CD4-positive, alpha-beta memory T cell (primary cell): ENCODE results near the gene CEACAM5. TPM values are rescaled to one million over a fixed set of nuclear protein-coding genes. Genes with fewer than 3 reads are reported as not detected.
A peak's percentile ranks its signal among the peaks of the same experiment; 100 is the strongest.
"Not testable (repeated sequence)": the region's sequence is repeated elsewhere in the genome, so short reads cannot be mapped to it uniquely, and the experiment has no call there.

Experiments used
- CTCF ChIA-PET: fragments of 350-600 bp; sonication (Branson Sonifier 250); formaldehyde crosslinking; loops from one replicate; lab custom pipeline; 2021; ENCODE audit warnings: inconsistent platforms; ENCODE audit not compliant: partially characterized antibody; lab: Charles Lee
- POLR2A ChIA-PET: fragments of 350-600 bp; sonication (Branson Sonifier 250); formaldehyde crosslinking; loops from one replicate; lab custom pipeline; 2021; ENCODE audit not compliant: partially characterized antibody; lab: Charles Lee
- DNase-seq, 5 donors: peaks; one replicate each; pipeline versions ENCODE4 v3.0.0 to v3.0.0-alpha.2; 2020 to 2022; ENCODE audit warnings: mixed read lengths in 1 of 5
- H3K27ac ChIP-seq: one replicate; pipeline ENCODE4 v1.7.0; 2013; ENCODE audit warnings: low read depth, low read length
- H3K27me3 ChIP-seq: 2 replicates; pipeline ENCODE4 v1.7.0; 2013; ENCODE audit warnings: mild to moderate bottlenecking, low read length, moderate library complexity; ENCODE audit not compliant: insufficient read depth
- H3K36me3 ChIP-seq: 2 replicates; pipeline ENCODE4 v1.7.0; 2013; ENCODE audit warnings: mild to moderate bottlenecking, low read length, moderate library complexity; ENCODE audit not compliant: insufficient read depth
- H3K4me1 ChIP-seq: 2 replicates; pipeline ENCODE4 v1.7.0; 2013; ENCODE audit warnings: mild to moderate bottlenecking, low read length, moderate library complexity; ENCODE audit not compliant: insufficient read depth
- H3K4me3 ChIP-seq, 2 donors: one replicate each; pipeline ENCODE4 v1.7.0; 2013; ENCODE audit warnings: low read length in 2 of 2, mild to moderate bottlenecking in 1 of 2
- H3K9me3 ChIP-seq, 2 donors: one replicate each; pipeline ENCODE4 v1.7.0; 2013; ENCODE audit warnings: low read length in 2 of 2, control low read depth in 1 of 2; ENCODE audit not compliant: control insufficient read depth in 1 of 2
- H3K27ac Mint-ChIP-seq, 7 donors: one replicate each; pipeline ENCODE4 v1.8.0; 2020 to 2021; ENCODE audit warnings: mixed read lengths in 7 of 7, mild to moderate bottlenecking in 6 of 7, inconsistent platforms in 3 of 7, moderate library complexity in 3 of 7
- H3K27me3 Mint-ChIP-seq, 2 donors: one replicate each; pipeline ENCODE4 v1.8.0; 2020 to 2021; ENCODE audit warnings: mixed read lengths in 2 of 2
- H3K36me3 Mint-ChIP-seq, 2 donors: one replicate each; pipeline ENCODE4 v1.8.0; 2020 to 2021; ENCODE audit warnings: mixed read lengths in 2 of 2, inconsistent platforms in 1 of 2, mild to moderate bottlenecking in 1 of 2
- H3K4me1 Mint-ChIP-seq, 4 donors: one replicate each; pipeline ENCODE4 v1.8.0; 2020 to 2021; ENCODE audit warnings: mixed read lengths in 4 of 4, mild to moderate bottlenecking in 1 of 4
- H3K4me3 Mint-ChIP-seq, 8 donors: one replicate each; pipeline ENCODE4 v1.8.0; 2020 to 2021; ENCODE audit warnings: mixed read lengths in 8 of 8, mild to moderate bottlenecking in 7 of 8, moderate library complexity in 6 of 8, inconsistent platforms in 3 of 8
- H3K9me3 Mint-ChIP-seq, 8 donors: one replicate each; pipeline ENCODE4 v1.8.0; 2020 to 2021; ENCODE audit warnings: mixed read lengths in 8 of 8, mild to moderate bottlenecking in 5 of 8, inconsistent platforms in 3 of 8, moderate library complexity in 1 of 8
- intact Hi-C: fragments of 100-400 bp; cut with micrococcal nuclease; formaldehyde crosslinking; loops from one replicate; pipeline ENCODE4 v1.15.1; 2023
- polyA plus RNA-seq, 2 donors: library from polyadenylated mRNA; unstranded; fragments of 300-500 nt; fragmentation: Illumina TruSeq; gene quantifications; one replicate each; pipeline ENCODE4 v1.2.3, GENCODE V29; 2021
- total RNA-seq, 2 experiments: library from RNA; stranded (reverse); gene quantifications; one replicate each; pipeline ENCODE4 v1.2.3, GENCODE V29; 2021

CEACAM5 gene
- total and polyA plus RNA-seq, 4 experiments from 2014 or later = not detected

GRCh38 chr19:41768105-41768504 lies 59.7 kb downstream of the CEACAM5 start:
- POLR2A ChIA-PET = not testable (repeated sequence)

GRCh38 chr19:41769608-41770007 lies 61.2 kb downstream of the CEACAM5 start:
- Mint-ChIP-seq H3K4me1 (peaks cover 19 to 32% (median 23%) of the 10 kb centered on the region in 4 donors), H3K27ac (no peak overlapping the region), H3K36me3 (no peaks in the 10 kb centered on the region), H3K27me3 (peaks cover 36 to 40% of the 10 kb centered on the region in 2 donors), H3K9me3 (peaks cover 0 to 2% (median 0%) of the 10 kb centered on the region in 8 donors), H3K4me3 (no peak overlapping the region)
- ChIA-PET POLR2A (no interaction called here), CTCF (interaction anchor here (1.1 to 4.0 kb wide), 3 partner anchors 12 to 63 kb away, joined by 4 to 39 read pairs (median 6); no protein-coding TSS in a partner anchor)
- Histone ChIP-seq H3K36me3 (no peaks in the 10 kb centered on the region), H3K27me3 (peaks cover 13% of the 10 kb centered on the region), H3K4me1 (peaks cover 28% of the 10 kb centered on the region), H3K27ac (no peak overlapping the region), H3K9me3 (no peaks in the 10 kb centered on the region), H3K4me3 (no peak overlapping the region)
- intact Hi-C loops = no loop called here
- no peak for DNase-seq

More at GRCh38 chr19:41768105-41768504, 59.7 kb downstream of the CEACAM5 start:
- Histone ChIP-seq H3K4me1 (peaks cover 13% of the 10 kb centered on the region), H3K27me3 (peaks cover 13% of the 10 kb centered on the region)
- H3K4me3 Mint-ChIP-seq, H3K36me3 ChIP-seq, H3K27ac ChIP-seq, DNase-seq, H3K9me3 Mint-ChIP-seq, H3K36me3 Mint-ChIP-seq, H3K27ac Mint-ChIP-seq, H3K4me3 ChIP-seq, H3K9me3 ChIP-seq, intact Hi-C loops: not testable (repeated sequence)
- CTCF ChIA-PET = interaction anchor here (1.0 kb wide), 1 partner anchor 14 kb away, joined by 8 read pairs; no protein-coding TSS in a partner anchor
- H3K4me1 Mint-ChIP-seq = peaks cover 7 to 17% (median 9%) of the 10 kb centered on the region in 4 donors
- peaks cover 31 to 32% of the 10 kb centered on the region in 2 donors for H3K27me3 Mint-ChIP-seq

GRCh38 chr19:41771410-41771809 lies 63.0 kb downstream of the CEACAM5 start:
- Mint-ChIP-seq H3K9me3 (peaks cover 0 to 3% (median 0%) of the 10 kb centered on the region in 8 donors), H3K36me3 (no peaks in the 10 kb centered on the region), H3K4me1 (peaks cover 26 to 45% (median 34%) of the 10 kb centered on the region in 4 donors), H3K4me3 (no peak overlapping the region), H3K27me3 (peaks cover 38 to 45% of the 10 kb centered on the region in 2 donors), H3K27ac (no peak overlapping the region)
- Histone ChIP-seq H3K27ac (no peak overlapping the region), H3K36me3 (no peaks in the 10 kb centered on the region), H3K9me3 (no peaks in the 10 kb centered on the region), H3K4me3 (no peak overlapping the region), H3K4me1 (peaks cover 39% of the 10 kb centered on the region), H3K27me3 (peaks cover 13% of the 10 kb centered on the region)
- no peak for DNase-seq
- POLR2A ChIA-PET = no interaction called here
- CTCF ChIA-PET = interaction anchor here (1.1 to 4.0 kb wide), 3 partner anchors 14 to 23 kb away, joined by 3 to 39 read pairs (median 6); no protein-coding TSS in a partner anchor
- intact Hi-C loops = no loop called here

- H3K4me3 ChIP-seq = no peak overlapping the region
- CTCF ChIA-PET = interaction anchor here (0.7 to 8.4 kb wide), 3 partner anchors 10 to 407 kb away, joined by 3 to 99 read pairs (median 22); partner anchors contain the start of gene CEACAM6
- H3K27ac ChIP-seq = no peak overlapping the region
- H3K27ac Mint-ChIP-seq = peak overlapping the region in 6 of 7 donors; percentile 13 to 91 (median 62)
- peaks cover 47 to 53% of the 10 kb centered on the region in 2 donors for H3K27me3 Mint-ChIP-seq
- H3K27me3 ChIP-seq = peaks cover 18% of the 10 kb centered on the region
- H3K9me3 Mint-ChIP-seq = peaks cover 0 to 3% (median 0%) of the 10 kb centered on the region in 8 donors
- H3K9me3 ChIP-seq = no peaks in the 10 kb centered on the region
- peak; percentile 72 to 82 (median 76) for DNase-seq
- no peaks in the 10 kb centered on the region for H3K36me3 Mint-ChIP-seq
- H3K4me1 Mint-ChIP-seq = peaks cover 26 to 45% (median 34%) of the 10 kb centered on the region in 4 donors
- POLR2A ChIA-PET = no interaction called here
- intact Hi-C loops = loop anchor here (1.0 kb wide), 1 partner anchor 11 kb away; no protein-coding TSS in a partner anchor
- H3K4me3 Mint-ChIP-seq = peak overlapping the region; percentile 16 to 81 (median 64)
- no peaks in the 10 kb centered on the region for H3K36me3 ChIP-seq
- H3K4me1 ChIP-seq = peaks cover 39% of the 10 kb centered on the region
These were observed 66.1 kb downstream of the CEACAM5 start for GRCh38 chr19:41774515-41774980.

- Histone ChIP-seq H3K36me3 (no peaks in the 10 kb centered on the region), H3K4me1 (peaks cover 39% of the 10 kb centered on the region), H3K27me3 (peaks cover 15% of the 10 kb centered on the region), H3K27ac (no peak overlapping the region), H3K4me3 (no peak overlapping the region), H3K9me3 (no peaks in the 10 kb centered on the region)
- DNase-seq = no peak
- CTCF ChIA-PET = interaction anchor here (2.9 to 8.4 kb wide), 4 partner anchors 8 to 21 kb away, joined by 10 to 99 read pairs (median 18); partner anchors contain the start of gene CEACAM6
- H3K27ac Mint-ChIP-seq = no peak overlapping the region
- peaks cover 0 to 3% (median 0%) of the 10 kb centered on the region in 8 donors for H3K9me3 Mint-ChIP-seq
- no peak overlapping the region for H3K4me3 Mint-ChIP-seq
- no peaks in the 10 kb centered on the region for H3K36me3 Mint-ChIP-seq
- H3K4me1 Mint-ChIP-seq = peaks cover 26 to 40% (median 33%) of the 10 kb centered on the region in 4 donors
- intact Hi-C loops = no loop called here
- POLR2A ChIA-PET = interaction anchor here (0.7 kb wide), 1 partner anchor 16 kb away, joined by 3 read pairs; no protein-coding TSS in a partner anchor
- peaks cover 48 to 57% of the 10 kb centered on the region in 2 donors for H3K27me3 Mint-ChIP-seq
These were observed 68.3 kb downstream of the CEACAM5 start for GRCh38 chr19:41776700-41777099.

Other genes with a start within 250 kb of the CEACAM5 start
- gene CEACAM21, start 132.5 kb upstream of the CEACAM5 start, total RNA-seq = 10 to 100 TPM; 42.8 to 48.7 TPM
- gene CEACAM21, start 132.5 kb upstream of the CEACAM5 start, polyA plus RNA-seq = 10 to 100 TPM; 60.4 to 61.2 TPM
- gene CEACAM4, start 81.6 kb upstream of the CEACAM5 start, total RNA-seq = under 1 TPM; 0.28 to 0.64 TPM
- gene CEACAM4, start 81.6 kb upstream of the CEACAM5 start, polyA plus RNA-seq = not detected
- not detected for gene CEACAM7, start 20.4 kb upstream of the CEACAM5 start, total RNA-seq
- not detected for gene CEACAM7, start 20.4 kb upstream of the CEACAM5 start, polyA plus RNA-seq
- not detected for gene CEACAM6, start 46.9 kb downstream of the CEACAM5 start, total RNA-seq
- gene CEACAM6, start 46.9 kb downstream of the CEACAM5 start, polyA plus RNA-seq = not detected
- gene CEACAM3, start 88.0 kb downstream of the CEACAM5 start, total RNA-seq = not detected
- gene CEACAM3, start 88.0 kb downstream of the CEACAM5 start, polyA plus RNA-seq = not detected
- gene LYPD4, start 136.1 kb downstream of the CEACAM5 start, total RNA-seq = not detected
- gene LYPD4, start 136.1 kb downstream of the CEACAM5 start, polyA plus RNA-seq = not detected
- gene DMRTC2, start 136.4 kb downstream of the CEACAM5 start, total RNA-seq = not detected
- not detected for gene DMRTC2, start 136.4 kb downstream of the CEACAM5 start, polyA plus RNA-seq
- gene RPS19, start 151.6 kb downstream of the CEACAM5 start, total RNA-seq = 1,000 to 10,000 TPM; 3,807 to 4,015 TPM
- 1,000 to 10,000 TPM; 4,853 to 7,200 TPM for gene RPS19, start 151.6 kb downstream of the CEACAM5 start, polyA plus RNA-seq
- gene CD79A, start 168.7 kb downstream of the CEACAM5 start, total RNA-seq = 1 to 10 TPM in 1 of 2 experiments, under 1 TPM in 1; 0.93 to 1.3 TPM
- gene CD79A, start 168.7 kb downstream of the CEACAM5 start, polyA plus RNA-seq = 10 to 100 TPM in 1 of 2 donors, 1 to 10 TPM in 1; 5.1 to 29.7 TPM
- 100 to 1,000 TPM; 956 to 992 TPM for gene ARHGEF1, start 174.6 kb downstream of the CEACAM5 start, total RNA-seq
- 100 to 1,000 TPM; 140 to 325 TPM for gene ARHGEF1, start 174.6 kb downstream of the CEACAM5 start, polyA plus RNA-seq
- gene ERFL, start 219.8 kb downstream of the CEACAM5 start, total RNA-seq = 1 to 10 TPM; 6.6 to 9.2 TPM
- under 1 TPM in 1 of 2 donors, not detected in 1; 0.11 TPM for gene ERFL, start 219.8 kb downstream of the CEACAM5 start, polyA plus RNA-seq